ENCODE results near the gene TRAF3IP3.
"Not testable (repeated sequence)": the region's sequence is repeated elsewhere in the genome, so short reads cannot be mapped to it uniquely, and the experiment has no call there.

TRAF3IP3 gene

DNA sequence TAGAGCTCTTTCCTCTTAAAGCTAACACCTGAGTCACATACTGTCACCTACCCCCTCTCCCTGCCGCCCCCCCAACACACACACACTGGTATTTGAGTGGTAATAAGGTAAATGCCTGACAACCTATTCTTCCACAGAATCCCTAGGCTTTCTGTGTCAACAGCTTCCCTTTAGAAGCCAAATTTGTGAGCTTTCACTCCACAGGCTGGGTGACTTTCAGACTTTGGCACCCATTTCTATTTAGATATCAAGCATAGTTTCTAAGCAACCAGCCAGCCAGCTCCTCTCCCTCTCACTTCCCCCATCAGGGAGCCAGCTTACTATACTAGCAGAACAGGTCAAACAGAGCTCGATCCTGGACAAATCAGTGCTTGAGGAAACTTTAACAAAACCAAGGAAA lies 31.7 kb downstream of the TRAF3IP3 start:
- peaks cover 0 to 29% (median 19%) of the 10 kb centered on the region in 5 donors for H3K4me1 ChIP-seq (ENCODE audit: control insufficient read depth in 5 of 5, insufficient read depth in 5 of 5, low read length in 5 of 5)
- H3K9ac ChIP-seq (ENCODE audit: low read length in 5 of 5), result no peak overlapping the region
- H3K27me3 ChIP-seq (ENCODE audit: control insufficient read depth in 5 of 5, insufficient read depth in 4 of 5, low read length in 5 of 5), result peaks cover 7 to 15% (median 10%) of the 10 kb centered on the region in 5 donors
- no peak overlapping the region for H3K27ac ChIP-seq (ENCODE audit: low read depth, low read length)
- H3K9me3 ChIP-seq (ENCODE audit: control insufficient read depth in 5 of 5, low read length in 5 of 5), result no peaks in the 10 kb centered on the region
- peaks cover 0 to 2% (median 0%) of the 10 kb centered on the region in 5 donors for H3K36me3 ChIP-seq (ENCODE audit: control insufficient read depth in 5 of 5, insufficient read depth in 5 of 5, low read length in 5 of 5)
- no peak overlapping the region for H3K4me3 ChIP-seq (ENCODE audit: low read depth in 1 of 5, low read length in 5 of 5)

GRCh38 chr1:209789245-209789644 lies 33.4 kb downstream of the TRAF3IP3 start:
- H3K27me3 ChIP-seq (ENCODE audit: control insufficient read depth in 5 of 5, insufficient read depth in 4 of 5, low read length in 5 of 5), result peaks cover 7 to 15% (median 12%) of the 10 kb centered on the region in 5 donors
- no peak overlapping the region for H3K27ac ChIP-seq (ENCODE audit: low read depth, low read length)
- peaks cover 0 to 19% (median 7%) of the 10 kb centered on the region in 5 donors for H3K4me1 ChIP-seq (ENCODE audit: control insufficient read depth in 5 of 5, insufficient read depth in 5 of 5, low read length in 5 of 5)
- no peaks in the 10 kb centered on the region for H3K9me3 ChIP-seq (ENCODE audit: control insufficient read depth in 5 of 5, low read length in 5 of 5)
- no peak overlapping the region for H3K9ac ChIP-seq (ENCODE audit: low read length in 5 of 5)
- no peak overlapping the region for H3K4me3 ChIP-seq (ENCODE audit: low read depth in 1 of 5, low read length in 5 of 5)
- no peaks in the 10 kb centered on the region for H3K36me3 ChIP-seq (ENCODE audit: control insufficient read depth in 5 of 5, insufficient read depth in 5 of 5, low read length in 5 of 5)

GRCh38 chr1:209790286-209791193 lies 34.7 kb downstream of the TRAF3IP3 start:
- Histone ChIP-seq H3K27me3 (ENCODE audit: control insufficient read depth in 5 of 5, insufficient read depth in 4 of 5, low read length in 5 of 5) (peaks cover 10 to 20% (median 15%) of the 10 kb centered on the region in 5 donors), H3K36me3 (ENCODE audit: control insufficient read depth in 5 of 5, insufficient read depth in 5 of 5, low read length in 5 of 5) (no peaks in the 10 kb centered on the region), H3K4me1 (ENCODE audit: control insufficient read depth in 5 of 5, insufficient read depth in 5 of 5, low read length in 5 of 5) (peaks cover 0 to 14% (median 3%) of the 10 kb centered on the region in 5 donors), H3K9me3 (ENCODE audit: control insufficient read depth in 5 of 5, low read length in 5 of 5) (no peaks in the 10 kb centered on the region), H3K9ac (ENCODE audit: low read length in 5 of 5) (no peak overlapping the region), H3K27ac (ENCODE audit: low read depth, low read length) (no peak overlapping the region), H3K4me3 (ENCODE audit: low read depth in 1 of 5, low read length in 5 of 5) (no peak overlapping the region)

DNA sequence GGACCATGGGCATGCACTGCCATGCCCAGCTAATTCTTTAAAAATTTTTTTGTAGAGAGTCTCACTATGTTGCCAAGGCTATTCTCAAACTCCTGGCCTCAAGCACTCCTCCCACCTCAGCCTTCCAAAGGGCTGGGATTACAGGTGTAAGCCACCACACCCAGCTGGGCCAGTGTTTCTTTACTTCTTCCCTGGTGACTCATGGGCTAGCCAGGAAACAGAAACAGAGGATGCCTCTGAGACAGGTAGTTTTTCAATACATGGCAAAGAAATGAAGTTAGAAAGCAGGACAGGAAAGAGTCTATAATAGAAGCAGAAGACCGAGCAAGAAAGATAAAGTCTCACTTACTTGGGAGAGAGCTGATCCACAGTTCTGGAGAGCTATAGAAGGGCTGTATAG lies 36.1 kb downstream of the TRAF3IP3 start:
- Histone ChIP-seq H3K36me3 (ENCODE audit: control insufficient read depth in 5 of 5, insufficient read depth in 5 of 5, low read length in 5 of 5) (no peaks in the 10 kb centered on the region), H3K4me1 (ENCODE audit: control insufficient read depth in 5 of 5, insufficient read depth in 5 of 5, low read length in 5 of 5) (peaks cover 0 to 7% (median 3%) of the 10 kb centered on the region in 5 donors), H3K4me3 (ENCODE audit: low read depth in 1 of 5, low read length in 5 of 5) (no peak overlapping the region), H3K27ac (ENCODE audit: low read depth, low read length) (no peak overlapping the region), H3K27me3 (ENCODE audit: control insufficient read depth in 5 of 5, insufficient read depth in 4 of 5, low read length in 5 of 5) (peaks cover 12 to 20% (median 16%) of the 10 kb centered on the region in 5 donors), H3K9ac (ENCODE audit: low read length in 5 of 5) (no peak overlapping the region), H3K9me3 (ENCODE audit: control insufficient read depth in 5 of 5, low read length in 5 of 5) (no peaks in the 10 kb centered on the region)

DNA sequence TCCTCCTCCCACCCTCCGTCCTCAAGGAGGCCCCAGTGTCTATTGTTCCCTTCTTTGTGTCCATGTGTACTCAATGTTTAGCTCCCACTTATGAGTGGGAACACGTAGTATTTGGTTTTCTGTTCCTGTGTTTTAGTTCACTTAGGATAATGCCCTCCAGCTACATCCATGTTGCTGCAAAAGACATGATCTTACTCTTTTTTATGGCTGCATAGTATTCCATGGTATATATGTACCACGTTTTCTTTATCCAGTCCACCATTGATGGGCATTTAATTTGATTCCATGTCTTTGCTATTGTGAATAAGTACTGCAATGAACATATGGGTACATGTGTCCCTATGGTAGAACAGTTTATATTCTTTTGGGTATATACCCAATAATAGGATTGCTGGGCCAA lies 37.9 kb downstream of the TRAF3IP3 start:
- not testable (repeated sequence) for H3K4me1 ChIP-seq (ENCODE audit: control insufficient read depth in 5 of 5, insufficient read depth in 5 of 5, low read length in 5 of 5); H3K9ac ChIP-seq (ENCODE audit: low read length in 5 of 5); H3K36me3 ChIP-seq (ENCODE audit: control insufficient read depth in 5 of 5, insufficient read depth in 5 of 5, low read length in 5 of 5); H3K4me3 ChIP-seq (ENCODE audit: low read depth in 1 of 5, low read length in 5 of 5); H3K9me3 ChIP-seq (ENCODE audit: control insufficient read depth in 5 of 5, low read length in 5 of 5); H3K27ac ChIP-seq (ENCODE audit: low read depth, low read length)
- peaks cover 12 to 20% (median 16%) of the 10 kb centered on the region in 5 donors for H3K27me3 ChIP-seq (ENCODE audit: control insufficient read depth in 5 of 5, insufficient read depth in 4 of 5, low read length in 5 of 5)

DNA sequence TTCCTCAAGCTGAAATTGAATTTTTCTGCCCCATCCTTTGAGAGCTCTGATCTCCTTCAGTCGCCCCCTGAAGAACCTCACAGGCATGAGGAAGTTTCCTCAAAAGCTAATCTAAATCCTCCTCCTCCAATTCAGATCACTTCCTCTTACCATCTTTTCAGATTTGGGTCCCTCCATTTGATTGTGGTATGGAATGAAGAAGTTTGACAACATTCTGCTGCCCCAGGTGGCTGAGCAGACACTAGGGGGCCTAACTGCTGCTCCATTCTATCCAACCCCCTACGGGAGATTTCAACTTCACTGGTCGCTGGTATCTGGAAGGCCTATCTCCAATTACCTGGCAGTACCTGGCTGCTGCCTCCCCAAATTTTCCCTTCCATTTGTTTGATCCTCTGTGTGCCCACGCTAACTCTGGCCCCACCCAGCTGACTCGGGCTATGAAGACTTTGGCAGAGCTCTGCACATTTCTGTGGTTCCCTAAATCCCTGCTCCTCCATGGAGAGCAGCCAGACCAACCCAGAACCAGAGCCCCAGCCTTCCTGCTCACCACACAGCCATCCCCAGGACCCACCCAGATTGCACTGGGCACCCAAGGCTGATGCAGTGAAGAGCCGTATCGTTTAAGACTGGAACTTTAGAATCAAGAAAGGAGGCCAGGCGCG lies 42.3 kb downstream of the TRAF3IP3 start:
- Histone ChIP-seq H3K4me3 (ENCODE audit: low read depth in 1 of 5, low read length in 5 of 5) (no peak overlapping the region), H3K27ac (ENCODE audit: low read depth, low read length) (no peak overlapping the region), H3K27me3 (ENCODE audit: control insufficient read depth in 5 of 5, insufficient read depth in 4 of 5, low read length in 5 of 5) (peaks cover 0 to 11% (median 5%) of the 10 kb centered on the region in 5 donors), H3K9me3 (ENCODE audit: control insufficient read depth in 5 of 5, low read length in 5 of 5) (no peaks in the 10 kb centered on the region), H3K36me3 (ENCODE audit: control insufficient read depth in 5 of 5, insufficient read depth in 5 of 5, low read length in 5 of 5) (no peaks in the 10 kb centered on the region), H3K9ac (ENCODE audit: low read length in 5 of 5) (no peak overlapping the region), H3K4me1 (ENCODE audit: control insufficient read depth in 5 of 5, insufficient read depth in 5 of 5, low read length in 5 of 5) (peaks cover 0 to 5% (median 0%) of the 10 kb centered on the region in 5 donors)

DNA sequence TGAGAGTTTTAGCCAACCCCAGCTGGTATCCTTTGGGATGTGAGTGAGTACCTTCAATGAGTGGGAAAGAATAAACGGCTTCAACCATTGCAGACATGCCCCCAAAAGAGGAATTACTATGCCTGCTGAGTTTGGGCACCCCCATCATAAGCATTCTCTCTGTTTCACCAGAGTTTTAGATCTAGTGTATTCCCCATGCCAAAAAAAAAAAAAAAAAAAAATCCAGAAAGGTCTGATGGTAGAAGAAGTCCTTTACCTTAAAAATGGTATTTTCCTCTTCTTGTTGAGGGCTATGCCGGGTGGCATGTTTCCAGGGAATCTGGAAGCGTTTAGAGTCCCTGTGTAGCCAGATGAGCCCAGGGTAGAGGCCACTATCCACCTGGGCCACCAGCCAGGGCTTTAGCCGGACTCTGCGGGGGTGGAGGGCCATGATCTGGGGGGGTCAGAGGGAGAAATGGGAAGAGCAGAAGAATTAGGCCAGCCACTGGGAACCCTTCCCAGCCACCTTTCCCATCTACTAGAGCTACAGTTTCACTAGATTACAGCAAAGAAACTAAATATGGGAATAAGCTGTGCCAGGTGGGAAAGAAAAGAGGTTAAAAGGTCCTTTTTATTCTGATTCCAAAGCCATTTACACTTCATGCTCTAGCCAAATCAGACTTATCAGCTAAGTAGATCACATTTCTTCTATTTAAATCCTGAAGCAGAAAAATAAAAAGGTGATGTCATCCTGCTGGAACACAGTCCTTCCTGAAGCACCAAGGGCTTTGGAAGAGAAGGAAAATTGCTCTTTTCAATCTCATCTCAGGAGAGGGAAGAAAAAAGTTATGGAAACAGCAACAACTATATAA lies 45.4 kb downstream of the TRAF3IP3 start:
- H3K36me3 ChIP-seq (ENCODE audit: control insufficient read depth in 5 of 5, insufficient read depth in 5 of 5, low read length in 5 of 5), result no peaks in the 10 kb centered on the region
- peaks cover 0 to 12% (median 6%) of the 10 kb centered on the region in 5 donors for H3K4me1 ChIP-seq (ENCODE audit: control insufficient read depth in 5 of 5, insufficient read depth in 5 of 5, low read length in 5 of 5)
- no peak overlapping the region for H3K9ac ChIP-seq (ENCODE audit: low read length in 5 of 5)
- no peak overlapping the region for H3K4me3 ChIP-seq (ENCODE audit: low read depth in 1 of 5, low read length in 5 of 5)
- no peaks in the 10 kb centered on the region for H3K9me3 ChIP-seq (ENCODE audit: control insufficient read depth in 5 of 5, low read length in 5 of 5)
- H3K27ac ChIP-seq (ENCODE audit: low read depth, low read length), result no peak overlapping the region
- peaks cover 0 to 8% (median 2%) of the 10 kb centered on the region in 5 donors for H3K27me3 ChIP-seq (ENCODE audit: control insufficient read depth in 5 of 5, insufficient read depth in 4 of 5, low read length in 5 of 5)

- Histone ChIP-seq H3K4me1 (ENCODE audit: control insufficient read depth in 5 of 5, insufficient read depth in 5 of 5, low read length in 5 of 5) (peaks cover 0 to 14% (median 8%) of the 10 kb centered on the region in 5 donors), H3K9ac (ENCODE audit: low read length in 5 of 5) (no peak overlapping the region), H3K27ac (ENCODE audit: low read depth, low read length) (no peak overlapping the region), H3K36me3 (ENCODE audit: control insufficient read depth in 5 of 5, insufficient read depth in 5 of 5, low read length in 5 of 5) (no peaks in the 10 kb centered on the region), H3K9me3 (ENCODE audit: control insufficient read depth in 5 of 5, low read length in 5 of 5) (no peaks in the 10 kb centered on the region), H3K4me3 (ENCODE audit: low read depth in 1 of 5, low read length in 5 of 5) (no peak overlapping the region), H3K27me3 (ENCODE audit: control insufficient read depth in 5 of 5, insufficient read depth in 4 of 5, low read length in 5 of 5) (peaks cover 0 to 7% (median 2%) of the 10 kb centered on the region in 5 donors)
Measured at GRCh38 chr1:209802117-209802779, 46.4 kb downstream of the TRAF3IP3 start.

- Histone ChIP-seq H3K27me3 (ENCODE audit: control insufficient read depth in 5 of 5, insufficient read depth in 4 of 5, low read length in 5 of 5) (peaks cover 0 to 7% (median 2%) of the 10 kb centered on the region in 5 donors), H3K4me1 (ENCODE audit: control insufficient read depth in 5 of 5, insufficient read depth in 5 of 5, low read length in 5 of 5) (peaks cover 0 to 14% (median 8%) of the 10 kb centered on the region in 5 donors), H3K9ac (ENCODE audit: low read length in 5 of 5) (no peak overlapping the region), H3K4me3 (ENCODE audit: low read depth in 1 of 5, low read length in 5 of 5) (no peak overlapping the region), H3K36me3 (ENCODE audit: control insufficient read depth in 5 of 5, insufficient read depth in 5 of 5, low read length in 5 of 5) (no peaks in the 10 kb centered on the region), H3K9me3 (ENCODE audit: control insufficient read depth in 5 of 5, low read length in 5 of 5) (no peaks in the 10 kb centered on the region), H3K27ac (ENCODE audit: low read depth, low read length) (no peak overlapping the region)
Measured at GRCh38 chr1:209802780-209803152, 46.9 kb downstream of the TRAF3IP3 start.

All from subcutaneous abdominal adipose tissue (tissue), 5 donors.